Measurements from ENCODE around the gene SCAMP1. TPM values are rescaled to one million over a fixed set of nuclear protein-coding genes. Genes with fewer than 3 reads are reported as not detected.

Gene SCAMP1
- polyA plus RNA-seq, 1 of the 3 experiments (the other 2 are of a cell fraction), result 11.5 TPM

DNA sequence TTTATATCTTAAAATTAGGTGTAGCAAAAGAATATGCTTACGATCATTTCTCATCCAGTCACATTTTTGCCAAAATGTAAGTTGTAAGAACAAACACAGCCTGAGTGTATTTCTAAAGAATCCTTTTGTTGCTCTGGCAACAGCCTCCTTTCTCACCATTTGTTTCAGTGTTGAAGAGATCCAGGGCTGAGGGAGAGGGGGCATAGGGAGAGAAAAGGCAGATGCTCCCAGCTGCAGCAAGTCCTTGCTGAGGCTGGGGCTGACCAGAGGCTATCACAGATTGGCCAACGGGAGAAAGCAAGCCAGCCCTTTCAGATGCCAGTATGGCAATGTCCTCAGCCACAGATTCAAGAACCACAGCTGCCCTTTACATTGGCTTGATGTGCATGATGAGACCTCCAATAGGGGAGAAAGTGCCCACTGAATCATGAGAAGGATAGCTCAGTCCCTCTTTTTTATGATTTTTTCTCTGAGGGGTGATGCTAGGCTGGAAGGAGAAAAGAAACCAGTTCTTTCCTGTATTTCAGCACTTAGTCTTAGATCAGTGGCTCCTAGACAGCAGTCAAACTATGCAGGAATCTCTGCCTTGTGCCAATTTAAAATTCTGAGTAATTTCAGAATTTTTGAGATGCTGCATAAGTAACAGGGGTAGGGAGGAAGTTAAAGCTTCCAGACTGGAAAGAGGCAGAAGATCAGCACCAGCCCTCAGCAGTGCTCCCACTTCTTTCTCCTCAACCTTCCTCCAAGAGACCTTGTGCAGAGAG lies 146.0 kb downstream of the SCAMP1 start:
- ChIA-PET POLR2A (no interaction called here), CTCF (interaction anchor here (1.0 to 1.9 kb wide), 5 partner anchors 9 to 519 kb away, joined by 3 to 8 read pairs (median 4); no protein-coding TSS in a partner anchor)
- Histone ChIP-seq H3K79me2 (ENCODE audit: insufficient read depth) (peaks cover 88% of the 10 kb centered on the region), H3K27ac (ENCODE audit: low read depth in 2 of 2, low read length in 1 of 2) (peak overlapping the region; percentile 85 to 99; a peak in 3 of 4 replicates), H3K4me3 (ENCODE audit: low read depth in 2 of 2, low read length in 1 of 2) (no peak overlapping the region), H3K4me1 (ENCODE audit: control insufficient read depth in 1 of 2, insufficient read depth in 2 of 2, low read depth in 1 of 2, low read length in 1 of 2) (peaks cover 48 to 55% of the 10 kb centered on the region in 2 experiments), H3F3A (replicated peaks; ENCODE audit: insufficient read depth) (peaks cover 50% of the 10 kb centered on the region), H3K9ac (peak overlapping the region; percentile 63), H4K20me1 (ENCODE audit: insufficient read depth) (no peaks in the 10 kb centered on the region), H2AFZ (ENCODE audit: low read depth) (no peak overlapping the region), H3K27me3 (ENCODE audit: insufficient read depth) (no peaks in the 10 kb centered on the region), H3K36me3 (replicated peaks in 1 of 2; ENCODE audit: control insufficient read depth in 1 of 2, insufficient read depth in 2 of 2, low read length in 1 of 2) (peaks cover 0 to 13% of the 10 kb centered on the region in 2 experiments), H3K4me2 (peak overlapping the region; percentile 61; the same call in 1 of the 2 replicates), H3K9me3 (no peaks in the 10 kb centered on the region), H3K9me2 (no peaks in the 10 kb centered on the region)
- TF ChIP-seq FOXM1 (IDR thresholded peaks at IDR 0.05; ENCODE audit: low read depth) (no peak), EZH2phosphoT487 (IDR thresholded peaks at IDR 0.05; ENCODE audit: borderline replicate concordance, low read depth) (no peak), RCOR1 (IDR thresholded peaks at IDR 0.05; ENCODE audit: low read length) (no peak), TAF1 (IDR thresholded peaks at IDR 0.05; ENCODE audit: borderline replicate concordance, low read depth, low read length) (no peak), RAD21 (IDR thresholded peaks at IDR 0.05; ENCODE audit: low read length) (no peak), MXI1 (IDR thresholded peaks at IDR 0.05; ENCODE audit: low read depth, low read length) (no peak), EP300 (IDR thresholded peaks at IDR 0.05; ENCODE audit: borderline replicate concordance in 1 of 2, low read depth in 1 of 2, low read length in 1 of 2) (no peak), REST (IDR thresholded peaks at IDR 0.05; ENCODE audit: low read depth, low read length) (no peak)
- TF ChIP-seq, protein P1, sequence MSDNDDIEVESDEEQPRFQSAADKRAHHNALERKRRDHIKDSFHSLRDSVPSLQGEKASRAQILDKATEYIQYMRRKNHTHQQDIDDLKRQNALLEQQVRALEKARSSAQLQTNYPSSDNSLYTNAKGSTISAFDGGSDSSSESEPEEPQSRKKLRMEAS (IDR thresholded peaks at IDR 0.05; ENCODE audit: low read depth), result no peak
- WGBS (ENCODE audit: low lambda C conversion rate), result 65% methylated on average over 2 of the region's 2 CpGs
- peak; percentile 69 for DNase-seq

DNA sequence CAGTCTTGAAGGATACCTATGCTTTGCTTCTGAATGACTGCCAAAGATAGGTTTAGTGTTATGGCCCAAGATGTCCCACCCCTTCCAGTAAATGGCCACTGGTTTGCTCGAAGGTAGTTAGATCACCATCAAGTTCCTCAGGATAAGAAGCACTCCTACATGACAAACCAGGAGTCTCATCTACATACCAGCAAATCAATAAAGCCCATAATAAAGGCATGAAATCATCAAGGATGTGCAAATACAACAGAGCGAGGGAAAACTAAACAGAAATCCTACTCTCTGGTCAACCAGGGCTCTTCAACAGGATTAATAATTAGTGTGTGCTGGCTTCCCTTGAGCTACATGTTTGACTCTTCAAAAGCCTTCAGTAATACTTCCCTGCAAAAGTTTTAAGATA lies 147.1 kb downstream of the SCAMP1 start:
- no peak overlapping the region for H3K4me2 ChIP-seq
- peaks cover 47 to 51% of the 10 kb centered on the region in 2 experiments for H3K4me1 ChIP-seq (ENCODE audit: control insufficient read depth in 1 of 2, insufficient read depth in 2 of 2, low read depth in 1 of 2, low read length in 1 of 2)
- H3K9me3 ChIP-seq, result no peaks in the 10 kb centered on the region
- H3K9ac ChIP-seq, result 0 out of 2 replicates have a peak overlapping the region, but pooled peaks have one; percentile 23
- H2AFZ ChIP-seq (ENCODE audit: low read depth), result no peak overlapping the region
- no peak for DNase-seq
- H3K4me3 ChIP-seq (ENCODE audit: low read depth in 2 of 2, low read length in 1 of 2), result no peak overlapping the region
- WGBS (ENCODE audit: low lambda C conversion rate), result 91% methylated on average over 2 of the region's 2 CpGs
- H3K27ac ChIP-seq (ENCODE audit: low read depth in 2 of 2, low read length in 1 of 2), result peak overlapping the region in 1 of 2 experiments; percentile 99; a peak in 2 of 4 replicates
- no peaks in the 10 kb centered on the region for H4K20me1 ChIP-seq (ENCODE audit: insufficient read depth)
- peaks cover 0 to 13% of the 10 kb centered on the region in 2 experiments for H3K36me3 ChIP-seq (replicated peaks in 1 of 2; ENCODE audit: control insufficient read depth in 1 of 2, insufficient read depth in 2 of 2, low read length in 1 of 2)
- no peaks in the 10 kb centered on the region for H3K27me3 ChIP-seq (ENCODE audit: insufficient read depth)
- no peaks in the 10 kb centered on the region for H3K9me2 ChIP-seq
- H3F3A ChIP-seq (replicated peaks; ENCODE audit: insufficient read depth), result peaks cover 42% of the 10 kb centered on the region
- peaks cover 92% of the 10 kb centered on the region for H3K79me2 ChIP-seq (ENCODE audit: insufficient read depth)
- ChIA-PET POLR2A (no interaction called here), CTCF (no interaction called here)
- TF ChIP-seq NRF1 (IDR thresholded peaks at IDR 0.05; ENCODE audit: low read depth, low read length) (no peak), SIN3A (IDR thresholded peaks at IDR 0.05; ENCODE audit: borderline replicate concordance, low read depth, low read length) (no peak), YY1 (IDR thresholded peaks at IDR 0.05; ENCODE audit: low read depth) (no peak), GATA2 (CRISPR knock-in tag; IDR thresholded peaks at IDR 0.05) (no peak), FOSL2 (IDR thresholded peaks at IDR 0.05; ENCODE audit: borderline replicate concordance, low read depth) (no peak), RFX5 (IDR thresholded peaks at IDR 0.05; ENCODE audit: low read length) (no peak), ELF1 (IDR thresholded peaks at IDR 0.05) (no peak), RAD21 (IDR thresholded peaks at IDR 0.05; ENCODE audit: low read length) (no peak), RXRA (IDR thresholded peaks at IDR 0.05; ENCODE audit: borderline replicate concordance, low read depth) (no peak), MXI1 (IDR thresholded peaks at IDR 0.05; ENCODE audit: low read depth, low read length) (no peak), RCOR1 (IDR thresholded peaks at IDR 0.05; ENCODE audit: low read length) (no peak)
- TF ChIP-seq, protein P1 (IDR thresholded peaks at IDR 0.05; ENCODE audit: low read depth), result no peak
- TF ChIP-seq, protein P2, sequence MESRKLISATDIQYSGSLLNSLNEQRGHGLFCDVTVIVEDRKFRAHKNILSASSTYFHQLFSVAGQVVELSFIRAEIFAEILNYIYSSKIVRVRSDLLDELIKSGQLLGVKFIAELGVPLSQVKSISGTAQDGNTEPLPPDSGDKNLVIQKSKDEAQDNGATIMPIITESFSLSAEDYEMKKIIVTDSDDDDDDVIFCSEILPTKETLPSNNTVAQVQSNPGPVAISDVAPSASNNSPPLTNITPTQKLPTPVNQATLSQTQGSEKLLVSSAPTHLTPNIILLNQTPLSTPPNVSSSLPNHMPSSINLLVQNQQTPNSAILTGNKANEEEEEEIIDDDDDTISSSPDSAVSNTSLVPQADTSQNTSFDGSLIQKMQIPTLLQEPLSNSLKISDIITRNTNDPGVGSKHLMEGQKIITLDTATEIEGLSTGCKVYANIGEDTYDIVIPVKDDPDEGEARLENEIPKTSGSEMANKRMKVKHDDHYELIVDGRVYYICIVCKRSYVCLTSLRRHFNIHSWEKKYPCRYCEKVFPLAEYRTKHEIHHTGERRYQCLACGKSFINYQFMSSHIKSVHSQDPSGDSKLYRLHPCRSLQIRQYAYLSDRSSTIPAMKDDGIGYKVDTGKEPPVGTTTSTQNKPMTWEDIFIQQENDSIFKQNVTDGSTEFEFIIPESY (IDR thresholded peaks at IDR 0.05; ENCODE audit: borderline replicate concordance, low read depth), result no peak
- TF ChIP-seq, protein P3, sequence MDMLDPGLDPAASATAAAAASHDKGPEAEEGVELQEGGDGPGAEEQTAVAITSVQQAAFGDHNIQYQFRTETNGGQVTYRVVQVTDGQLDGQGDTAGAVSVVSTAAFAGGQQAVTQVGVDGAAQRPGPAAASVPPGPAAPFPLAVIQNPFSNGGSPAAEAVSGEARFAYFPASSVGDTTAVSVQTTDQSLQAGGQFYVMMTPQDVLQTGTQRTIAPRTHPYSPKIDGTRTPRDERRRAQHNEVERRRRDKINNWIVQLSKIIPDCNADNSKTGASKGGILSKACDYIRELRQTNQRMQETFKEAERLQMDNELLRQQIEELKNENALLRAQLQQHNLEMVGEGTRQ (IDR thresholded peaks at IDR 0.05; ENCODE audit: borderline replicate concordance, low read depth, low read length), result no peak
